ENCODE measurements around the gene SDK1.

GRCh38 chr7:4132221-4132620 is 831.2 kb downstream of the SDK1 start:
- TF ChIP-seq REST (IDR thresholded peaks at IDR 0.05; ENCODE audit: unreplicated experiment) = no peak
- no peak for TF ChIP-seq CTCF (conservative IDR thresholded peaks at IDR 0.05; ENCODE audit: low read depth in 2 of 2)
- no peak for TF ChIP-seq JUNB (IDR thresholded peaks at IDR 0.05; ENCODE audit: unreplicated experiment)
- no peak for TF ChIP-seq CREB1 (CRISPR knock-in tag; IDR thresholded peaks at IDR 0.05; ENCODE audit: low read depth)
- no peak for TF ChIP-seq ETS1 (IDR thresholded peaks at IDR 0.05)
- TF ChIP-seq EZH2 (IDR thresholded peaks at IDR 0.05; ENCODE audit: low read depth, unreplicated experiment) = no peak
- TF ChIP-seq POLR2AphosphoS5 (IDR thresholded peaks at IDR 0.05; ENCODE audit: low read depth) = no peak
- TF ChIP-seq ZNF462 (CRISPR knock-in tag; IDR thresholded peaks at IDR 0.05) = no peak
- TF ChIP-seq EZH2phosphoT487 (IDR thresholded peaks at IDR 0.05; ENCODE audit: unreplicated experiment) = no peak
- no peak for TF ChIP-seq STAT1 (IDR thresholded peaks at IDR 0.05; ENCODE audit: unreplicated experiment)

All from GM23338 (cell line).